ENCODE results near the gene FLNC. TPM values are rescaled to one million over a fixed set of nuclear protein-coding genes. Genes with fewer than 3 reads are reported as not detected.

The FLNC gene
- total and polyA plus RNA-seq, 2 of the 13 experiments (the other 11 are each of a cell fraction or from before 2014, with no cell fraction given) = 0.02 TPM; not detected in 1

- TF ChIP-seq ZNF142 (CRISPR knock-in tag; IDR thresholded peaks at IDR 0.05) (no peak), TFE3 (CRISPR knock-in tag; IDR thresholded peaks at IDR 0.05) (no peak), ZNF180 (CRISPR knock-in tag; IDR thresholded peaks at IDR 0.05; ENCODE audit: borderline replicate concordance, low read depth) (no peak), ZNF326 (CRISPR knock-in tag; IDR thresholded peaks at IDR 0.05; ENCODE audit: borderline replicate concordance) (no peak), PREB (CRISPR knock-in tag; IDR thresholded peaks at IDR 0.05) (no peak), NFE2L2 (IDR thresholded peaks at IDR 0.05; ENCODE audit: low read length) (no peak), ETV6 (CRISPR knock-in tag; conservative IDR thresholded peaks at IDR 0.05) (no peak), ZBTB7B (CRISPR knock-in tag; IDR thresholded peaks at IDR 0.05) (no peak), NR3C1 (CRISPR knock-in tag; IDR thresholded peaks at IDR 0.05) (no peak), ZBTB8A (CRISPR knock-in tag; IDR thresholded peaks at IDR 0.05; ENCODE audit: borderline replicate concordance, low read depth) (no peak), DMTF1 (CRISPR knock-in tag; IDR thresholded peaks at IDR 0.05) (no peak), ZNF768 (CRISPR knock-in tag; IDR thresholded peaks at IDR 0.05) (no peak), SRSF9 (IDR thresholded peaks at IDR 0.05; ENCODE audit: borderline replicate concordance, insufficient read depth, low read depth, low read length, poor library complexity, severe bottlenecking) (no peak), E2F2 (CRISPR knock-in tag; IDR thresholded peaks at IDR 0.05; ENCODE audit: borderline replicate concordance) (no peak), ZNF878 (CRISPR knock-in tag; IDR thresholded peaks at IDR 0.05) (no peak), ZSCAN22 (CRISPR knock-in tag; IDR thresholded peaks at IDR 0.05) (no peak), MBNL3 (CRISPR knock-in tag; conservative IDR thresholded peaks at IDR 0.05) (no peak)
Observed at GRCh38 chr7:128841921-128842673, 11.9 kb downstream of the FLNC start (continued).
